Fibroblast of lung (primary cell): ENCODE results near the gene MORC4. TPM values are rescaled to one million over a fixed set of nuclear protein-coding genes. Genes with fewer than 3 reads are reported as not detected.

ENCODE experiments used
- DNase-seq, 2 donors: peaks; one replicate each; pipeline versions ENCODE4 v3.0.0 to v3.0.0-alpha.2; 2010; ENCODE audit warnings: low read depth in 2 of 2
- H2AFZ ChIP-seq: 2 replicates; pipeline ENCODE4 v1.5.1; 2012; ENCODE audit warnings: low read length, control low read depth, inconsistent platforms
- H3K27ac ChIP-seq: 2 replicates; pipeline ENCODE4 v1.5.1; 2011; ENCODE audit warnings: low read length, control low read depth; ENCODE audit not compliant: insufficient read depth
- H3K27me3 ChIP-seq: 2 replicates; pipeline ENCODE4 v1.5.1; 2011; ENCODE audit warnings: mild to moderate bottlenecking, low read length; ENCODE audit not compliant: control insufficient read depth, insufficient read depth
- H3K36me3 ChIP-seq: 2 replicates; pipeline ENCODE4 v1.5.1; 2011; ENCODE audit warnings: low read length; ENCODE audit not compliant: control insufficient read depth, insufficient read depth
- H3K4me1 ChIP-seq: 2 replicates; pipeline ENCODE4 v1.5.1; 2011; ENCODE audit warnings: low read length; ENCODE audit not compliant: control insufficient read depth, insufficient read depth; ENCODE audit errors: extremely low read depth
- H3K4me2 ChIP-seq: 2 replicates; pipeline ENCODE4 v1.5.1; 2011; ENCODE audit warnings: low read length, control low read depth; ENCODE audit not compliant: insufficient read depth; ENCODE audit errors: extremely low read depth
- H3K4me3 ChIP-seq, 4 experiments: fragments of 200-600 bp in 1 of 4; sonication (generic) in 1 of 4; replicated peaks in 1 of 4; 2 replicates each; pipeline ENCODE4 v1.5.1; 2011 to 2016; ENCODE audit warnings: low read length in 4 of 4, low read depth in 3 of 4, mild to moderate bottlenecking in 3 of 4, control low read depth in 2 of 4, inconsistent platforms in 1 of 4, mixed read lengths in 1 of 4; ENCODE audit not compliant: insufficient read depth in 1 of 4; ENCODE audit errors: control extremely low read depth in 1 of 4
- H3K79me2 ChIP-seq: 2 replicates; pipeline ENCODE4 v1.5.1; 2012; ENCODE audit warnings: mild to moderate bottlenecking, low read length, inconsistent platforms; ENCODE audit not compliant: control insufficient read depth, insufficient read depth
- H3K9ac ChIP-seq: 2 replicates; pipeline ENCODE4 v1.5.1; 2011; ENCODE audit warnings: mild to moderate bottlenecking, low read length, control low read depth; ENCODE audit not compliant: insufficient read depth
- H3K9me3 ChIP-seq: 2 replicates; pipeline ENCODE4 v1.5.1; 2012; ENCODE audit warnings: low read depth, low read length; ENCODE audit not compliant: control insufficient read depth, insufficient read depth
- H4K20me1 ChIP-seq: 2 replicates; pipeline ENCODE4 v1.5.1; 2011; ENCODE audit warnings: low read length; ENCODE audit not compliant: control insufficient read depth, insufficient read depth; ENCODE audit errors: extremely low read depth
- EZH2 ChIP-seq: IDR thresholded peaks from 2 replicates; pipeline ENCODE4 v1.5.1; 2012; ENCODE audit warnings: low read length, control low read depth, mild to moderate bottlenecking; ENCODE audit errors: missing control alignments
- polyA plus RNA-seq, 2 donors: library from polyadenylated mRNA; depleted of rRNA in 1 of 2; stranded (reverse) in 1 of 2; unstranded in 1 of 2; fragments of >200 nt; gene quantifications; 2 replicates each; pipeline ENCODE4 v1.2.1, GENCODE V29; 2011 to 2012; ENCODE audit warnings: missing spikeins in 1 of 2
- total RNA-seq: library from RNA; depleted of rRNA; stranded (reverse); fragments of >200 nt; gene quantifications from 2 replicates; pipeline ENCODE4 v1.2.1, GENCODE V29; 2014
- TF ChIP-seq, protein P1 (sequence below), 2 donors: IDR thresholded peaks in 1 of 2; conservative IDR thresholded peaks in 1 of 2; 1 replicate in 1 of 2; 2 replicates in 1 of 2; pipeline ENCODE4 v1.5.1; 2011 to 2012; ENCODE audit warnings: low read length in 2 of 2, control low read depth in 1 of 2, inconsistent platforms in 1 of 2, low read depth in 1 of 2, mild to moderate bottlenecking in 1 of 2

Gene MORC4
- total and polyA plus RNA-seq, 2 donors (not counting 1 experiment from before 2014, with no cell fraction given) = 27.5 to 44.8 TPM

DNA sequence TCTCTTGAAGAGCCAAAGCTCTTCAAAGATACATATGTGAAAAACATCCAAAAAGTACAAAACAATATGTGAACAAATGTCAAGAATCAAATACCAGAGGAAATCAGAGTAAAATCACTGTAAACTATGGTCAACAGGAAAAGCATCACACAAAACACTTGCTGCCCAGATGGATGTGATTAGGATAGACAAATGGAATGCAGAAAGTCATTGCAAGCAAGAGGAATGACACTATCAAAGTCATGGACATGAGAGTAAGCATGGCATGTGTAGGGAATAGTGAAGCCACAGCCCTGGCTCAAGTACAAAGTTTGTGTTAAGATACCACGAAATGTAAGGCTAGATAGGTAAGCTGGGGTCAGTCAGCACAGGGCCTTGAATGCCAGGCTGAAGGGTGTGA, 42.2 kb downstream of the MORC4 start:
- Histone ChIP-seq H3K4me1 (no peaks in the 10 kb centered on the region), H3K4me3 (no peak overlapping the region), H4K20me1 (no peaks in the 10 kb centered on the region), H2AFZ (no peak overlapping the region), H3K27ac (no peak overlapping the region), H3K9ac (no peak overlapping the region), H3K27me3 (no peaks in the 10 kb centered on the region), H3K36me3 (peaks cover 2% of the 10 kb centered on the region), H3K79me2 (no peaks in the 10 kb centered on the region), H3K9me3 (no peaks in the 10 kb centered on the region), H3K4me2 (no peak overlapping the region)
- no peak for DNase-seq
- no peak for TF ChIP-seq EZH2
- TF ChIP-seq, protein P1, sequence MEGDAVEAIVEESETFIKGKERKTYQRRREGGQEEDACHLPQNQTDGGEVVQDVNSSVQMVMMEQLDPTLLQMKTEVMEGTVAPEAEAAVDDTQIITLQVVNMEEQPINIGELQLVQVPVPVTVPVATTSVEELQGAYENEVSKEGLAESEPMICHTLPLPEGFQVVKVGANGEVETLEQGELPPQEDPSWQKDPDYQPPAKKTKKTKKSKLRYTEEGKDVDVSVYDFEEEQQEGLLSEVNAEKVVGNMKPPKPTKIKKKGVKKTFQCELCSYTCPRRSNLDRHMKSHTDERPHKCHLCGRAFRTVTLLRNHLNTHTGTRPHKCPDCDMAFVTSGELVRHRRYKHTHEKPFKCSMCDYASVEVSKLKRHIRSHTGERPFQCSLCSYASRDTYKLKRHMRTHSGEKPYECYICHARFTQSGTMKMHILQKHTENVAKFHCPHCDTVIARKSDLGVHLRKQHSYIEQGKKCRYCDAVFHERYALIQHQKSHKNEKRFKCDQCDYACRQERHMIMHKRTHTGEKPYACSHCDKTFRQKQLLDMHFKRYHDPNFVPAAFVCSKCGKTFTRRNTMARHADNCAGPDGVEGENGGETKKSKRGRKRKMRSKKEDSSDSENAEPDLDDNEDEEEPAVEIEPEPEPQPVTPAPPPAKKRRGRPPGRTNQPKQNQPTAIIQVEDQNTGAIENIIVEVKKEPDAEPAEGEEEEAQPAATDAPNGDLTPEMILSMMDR (conservative IDR thresholded peaks at IDR 0.05 in 1 of 2, IDR thresholded peaks at IDR 0.05 in 1 of 2; ENCODE audit: low read depth in 1 of 2, low read length in 2 of 2) = no peak

- Histone ChIP-seq H4K20me1 (no peaks in the 10 kb centered on the region), H3K27ac (no peak overlapping the region), H2AFZ (no peak overlapping the region), H3K27me3 (no peaks in the 10 kb centered on the region), H3K79me2 (no peaks in the 10 kb centered on the region), H3K4me3 (no peak overlapping the region), H3K36me3 (no peaks in the 10 kb centered on the region), H3K4me1 (no peaks in the 10 kb centered on the region), H3K9ac (no peak overlapping the region), H3K4me2 (no peak overlapping the region), H3K9me3 (no peaks in the 10 kb centered on the region)
- DNase-seq = peak; percentile 4 to 44
- TF ChIP-seq, protein P1 (conservative IDR thresholded peaks at IDR 0.05 in 1 of 2, IDR thresholded peaks at IDR 0.05 in 1 of 2; ENCODE audit: low read depth in 1 of 2, low read length in 2 of 2) = no peak
- no peak for TF ChIP-seq EZH2
These were observed 44.8 kb downstream of the MORC4 start for GRCh38 chrX:106955004-106955772.

- Histone ChIP-seq H3K79me2 (no peaks in the 10 kb centered on the region), H3K9ac (no peak overlapping the region), H3K27me3 (no peaks in the 10 kb centered on the region), H3K4me2 (no peak overlapping the region), H3K27ac (no peak overlapping the region), H3K4me1 (no peaks in the 10 kb centered on the region), H3K4me3 (no peak overlapping the region), H2AFZ (no peak overlapping the region), H3K9me3 (no peaks in the 10 kb centered on the region), H3K36me3 (no peaks in the 10 kb centered on the region), H4K20me1 (no peaks in the 10 kb centered on the region)
- DNase-seq = no peak
- TF ChIP-seq, protein P1 (conservative IDR thresholded peaks at IDR 0.05 in 1 of 2, IDR thresholded peaks at IDR 0.05 in 1 of 2; ENCODE audit: low read depth in 1 of 2, low read length in 2 of 2) = no peak
- TF ChIP-seq EZH2 = no peak
These were observed 46.0 kb downstream of the MORC4 start for GRCh38 chrX:106954041-106954440.
